Tibial nerve (tissue), 4 donors: ENCODE data around the gene TAPBPL. TPM values are rescaled to one million over a fixed set of nuclear protein-coding genes. Genes with fewer than 3 reads are reported as not detected.
"Not testable (repeated sequence)": the region's sequence is repeated elsewhere in the genome, so short reads cannot be mapped to it uniquely, and the experiment has no call there.

Source experiments
- DNase-seq, 2 donors: peaks; one replicate each; pipeline ENCODE4 v3.0.0-alpha.2; 2019; ENCODE audit warnings: low spot score in 2 of 2
- H3K27ac ChIP-seq, 4 donors: fragments of 200-600 bp; sonication (generic) in 3 of 4; one replicate each; pipeline ENCODE4 v1.5.1; 2017 to 2019; ENCODE audit warnings: mild to moderate bottlenecking in 1 of 4
- H3K27me3 ChIP-seq, 2 donors: fragments of 200-600 bp; sonication (generic) in 1 of 2; one replicate each; pipeline versions ENCODE4 v1.5.1 to v1.6.0; 2017 to 2019
- H3K36me3 ChIP-seq, 3 donors: fragments of 200-600 bp; sonication (generic); one replicate each; pipeline ENCODE4 v1.5.1; 2018 to 2019
- H3K4me1 ChIP-seq, 4 donors: fragments of 200-600 bp; sonication (generic) in 3 of 4; one replicate each; pipeline ENCODE4 v1.5.1; 2017 to 2019
- H3K4me3 ChIP-seq, 4 donors: fragments of 200-600 bp; sonication (generic) in 3 of 4; one replicate each; pipeline ENCODE4 v1.5.1; 2017 to 2019; ENCODE audit warnings: mild to moderate bottlenecking in 1 of 4, moderate library complexity in 1 of 4
- H3K9me3 ChIP-seq, 4 donors: fragments of 200-600 bp; sonication (generic) in 3 of 4; one replicate each; pipeline ENCODE4 v1.5.1; 2017 to 2019
- CTCF ChIP-seq, 5 experiments: fragments of 200-600 bp in 3 of 5; fragments of 450-650 bp in 2 of 5; sonication (generic) in 3 of 5; IDR thresholded peaks; one replicate each; pipeline ENCODE4 v1.5.1; 2016 to 2019; ENCODE audit warnings: antibody characterized with exemption in 5 of 5, mild to moderate bottlenecking in 3 of 5, moderate library complexity in 2 of 5
- EP300 ChIP-seq, 2 donors: sonication (generic); formaldehyde crosslinking; IDR thresholded peaks; one replicate each; pipeline ENCODE4 v1.6.1; 2017; ENCODE audit warnings: antibody characterized with exemption in 2 of 2, mild to moderate bottlenecking in 1 of 2
- POLR2A ChIP-seq, 2 donors: fragments of 450-650 bp; IDR thresholded peaks; one replicate each; pipeline ENCODE4 v1.6.1; 2017; ENCODE audit warnings: antibody characterized with exemption in 2 of 2, mild to moderate bottlenecking in 2 of 2, moderate library complexity in 2 of 2
- WGBS, 2 donors: methylation state at CpG; one replicate each; pipeline ENCODE4 v1.1.5; 2018; 5-methylcytosine and 5-hydroxymethylcytosine counted together
- total RNA-seq, 4 donors: library from RNA; depleted of rRNA; stranded (reverse); fragments of >200 nt; gene quantifications; one replicate each; pipeline ENCODE4 v1.1.0, GENCODE V29; 2016

Gene TAPBPL
- total RNA-seq, 4 donors from 2014 or later, result 13.9 to 31.9 (median 25.2) TPM

GRCh38 chr12:6489449-6489848 lies 37.6 kb downstream of the TAPBPL start:
- Histone ChIP-seq H3K4me1 (peaks cover 0 to 14% (median 9%) of the 10 kb centered on the region in 4 donors), H3K27me3 (peaks cover 0 to 5% of the 10 kb centered on the region in 2 donors), H3K4me3 (no peak overlapping the region), H3K27ac (no peak overlapping the region), H3K36me3 (peaks cover 0 to 17% (median 0%) of the 10 kb centered on the region in 3 donors), H3K9me3 (no peaks in the 10 kb centered on the region)
- TF ChIP-seq CTCF (IDR thresholded peaks at IDR 0.05) (no peak), POLR2A (IDR thresholded peaks at IDR 0.05) (no peak), EP300 (IDR thresholded peaks at IDR 0.05) (no peak)
- 57 to 60% methylated on average over 4 of the region's 4 CpGs for WGBS, 2 donors
- DNase-seq, result no peak

GRCh38 chr12:6490673-6491072 lies 38.8 kb downstream of the TAPBPL start:
- not testable (repeated sequence) for H3K4me3 ChIP-seq, H3K27ac ChIP-seq, H3K9me3 ChIP-seq, DNase-seq, H3K27me3 ChIP-seq
- Histone ChIP-seq H3K4me1 (peaks cover 0 to 26% (median 20%) of the 10 kb centered on the region in 4 donors), H3K36me3 (peaks cover 0 to 17% (median 0%) of the 10 kb centered on the region in 3 donors)
- WGBS, 2 donors, result 93 to 100% methylated on average over 1 of the region's 1 CpG

GRCh38 chr12:6492838-6493496 lies 41.1 kb downstream of the TAPBPL start, which contains the start of gene MRPL51:
Gene MRPL51 (minus strand): TSS chr12:6493262. CDS start chr12:6493136, 126 bp downstream.
- peaks cover 0 to 28% (median 20%) of the 10 kb centered on the region in 4 donors for H3K4me1 ChIP-seq
- H3K27me3 ChIP-seq, result peaks cover 0 to 2% of the 10 kb centered on the region in 2 donors
- peak within 1 kb of the TSS; percentile 76 to 88 (median 82) for H3K4me3 ChIP-seq
- H3K27ac ChIP-seq, result peak within 1 kb of the TSS; percentile 88 to 98 (median 96)
- TF ChIP-seq POLR2A (IDR thresholded peaks at IDR 0.05) (peak; percentile 62 to 89), CTCF (IDR thresholded peaks at IDR 0.05) (no peak), EP300 (IDR thresholded peaks at IDR 0.05) (peak; percentile 63 to 98)
- WGBS, 2 donors, result 1% methylated on average over 31 to 39 of the region's 39 CpGs
- H3K9me3 ChIP-seq, result no peaks in the 10 kb centered on the region
- DNase-seq, result peak; percentile 91 to 95
- peaks cover 0 to 29% (median 0%) of the 10 kb centered on the region in 3 donors for H3K36me3 ChIP-seq

GRCh38 chr12:6493497-6494257 lies 41.8 kb downstream of the TAPBPL start, which contains the start of gene NCAPD2:
Gene NCAPD2 (plus strand): TSS chr12:6494102. CDS start chr12:6495099, 997 bp downstream.
- Histone ChIP-seq H3K36me3 (peaks cover 0 to 31% (median 3%) of the 10 kb centered on the region in 3 donors), H3K27me3 (no peaks in the 10 kb centered on the region), H3K4me3 (peak within 1 kb of the TSS; percentile 76 to 88 (median 82)), H3K4me1 (peaks cover 0 to 28% (median 20%) of the 10 kb centered on the region in 4 donors), H3K27ac (peak within 1 kb of the TSS; percentile 88 to 98 (median 96)), H3K9me3 (no peaks in the 10 kb centered on the region)
- TF ChIP-seq EP300 (IDR thresholded peaks at IDR 0.05), result peak in 1 of 2 donors; percentile 12
- peak in 3 of 5 experiments; percentile 20 to 88 (median 82) for TF ChIP-seq CTCF (IDR thresholded peaks at IDR 0.05)
- no peak for TF ChIP-seq POLR2A (IDR thresholded peaks at IDR 0.05)
- WGBS, 2 donors, result 0 to 1% methylated on average over 36 to 48 of the region's 49 CpGs
- peak; percentile 84 to 88 for DNase-seq

DNA sequence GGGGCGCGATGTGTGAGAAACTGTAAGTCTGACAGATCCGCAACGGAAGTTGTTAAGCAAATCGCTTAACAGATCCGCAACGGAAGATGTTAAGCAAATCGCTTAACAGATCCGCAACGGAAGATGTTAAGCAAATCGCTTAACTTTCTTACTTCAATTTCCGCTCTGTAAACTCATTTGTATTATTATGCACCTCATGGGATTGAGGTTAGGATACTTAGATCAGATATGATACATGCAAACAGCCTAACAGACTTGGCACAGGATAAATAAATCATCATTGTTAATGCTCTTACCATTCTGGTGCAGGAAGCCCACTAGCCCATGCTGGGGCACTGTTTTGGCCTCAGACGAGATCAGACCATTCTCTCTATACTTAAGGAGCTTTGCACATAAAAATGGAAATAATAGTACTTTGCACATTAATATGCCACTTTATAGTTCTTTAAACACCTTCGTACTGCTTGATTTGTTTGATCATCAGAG lies 42.5 kb downstream of the TAPBPL start:
- no peak for TF ChIP-seq CTCF (IDR thresholded peaks at IDR 0.05)
- no peak for TF ChIP-seq EP300 (IDR thresholded peaks at IDR 0.05)
- TF ChIP-seq POLR2A (IDR thresholded peaks at IDR 0.05), result no peak
- H3K4me1 ChIP-seq, result peaks cover 0 to 28% (median 20%) of the 10 kb centered on the region in 4 donors
- 2% methylated on average over 14 of the region's 14 CpGs for WGBS, 2 donors
- no peaks in the 10 kb centered on the region for H3K9me3 ChIP-seq
- peaks cover 0 to 37% (median 5%) of the 10 kb centered on the region in 3 donors for H3K36me3 ChIP-seq
- H3K27me3 ChIP-seq, result no peaks in the 10 kb centered on the region
- H3K27ac ChIP-seq, result peak overlapping the region in 3 of 4 donors; percentile 95 to 98 (median 96)
- no peak for DNase-seq
- peak overlapping the region; percentile 76 to 88 (median 82) for H3K4me3 ChIP-seq
